ENCODE results near the gene SYNGR4.
A peak's percentile ranks its signal among the peaks of the same experiment; 100 is the strongest.

The SYNGR4 gene

GRCh38 chr19:48330012-48330681 lies 34.0 kb upstream of the SYNGR4 start:
- no peak overlapping the region for H3K27ac ChIP-seq (ENCODE audit: low read length)
- WGBS (ENCODE audit: insufficient coverage, insufficient read length), result no CpG with 5 or more reads among the region's 41 CpGs
- DNase-seq (ENCODE audit: low read depth, low spot score), result no peak
- H3K27me3 ChIP-seq (ENCODE audit: control insufficient read depth, insufficient read depth, low read length), result no peaks in the 10 kb centered on the region
- peaks cover 3% of the 10 kb centered on the region; the same call in 1 of the 2 replicates for H3K4me1 ChIP-seq (ENCODE audit: control insufficient read depth, insufficient read depth, low read length)
- no peaks in the 10 kb centered on the region for H3K9me3 ChIP-seq (ENCODE audit: control insufficient read depth, insufficient read depth, low read length)
- peak overlapping the region; percentile 31; the same call in 1 of the 2 replicates for H3K4me3 ChIP-seq (ENCODE audit: low read length)
- no peaks in the 10 kb centered on the region for H3K36me3 ChIP-seq (ENCODE audit: control insufficient read depth, insufficient read depth, low read length)

GRCh38 chr19:48332351-48332661 lies 31.9 kb upstream of the SYNGR4 start:
- H3K4me1 ChIP-seq (ENCODE audit: control insufficient read depth, insufficient read depth, low read length), result 0 out of 2 replicates have a peak, but pooled peaks cover 1% of the 10 kb centered on the region
- no CpG with 5 or more reads among the region's 6 CpGs for WGBS (ENCODE audit: insufficient coverage, insufficient read length)
- DNase-seq (ENCODE audit: low read depth, low spot score), result no peak
- H3K27ac ChIP-seq (ENCODE audit: low read length), result no peak overlapping the region
- no peaks in the 10 kb centered on the region for H3K36me3 ChIP-seq (ENCODE audit: control insufficient read depth, insufficient read depth, low read length)
- no peaks in the 10 kb centered on the region for H3K9me3 ChIP-seq (ENCODE audit: control insufficient read depth, insufficient read depth, low read length)
- H3K27me3 ChIP-seq (ENCODE audit: control insufficient read depth, insufficient read depth, low read length), result no peaks in the 10 kb centered on the region
- no peak overlapping the region; the same call in 1 of the 2 replicates for H3K4me3 ChIP-seq (ENCODE audit: low read length)

GRCh38 chr19:48332662-48333466 lies 31.3 kb upstream of the SYNGR4 start:
- no CpG with 5 or more reads among the region's 25 CpGs for WGBS (ENCODE audit: insufficient coverage, insufficient read length)
- Histone ChIP-seq H3K4me1 (ENCODE audit: control insufficient read depth, insufficient read depth, low read length) (no peaks in the 10 kb centered on the region), H3K9me3 (ENCODE audit: control insufficient read depth, insufficient read depth, low read length) (no peaks in the 10 kb centered on the region), H3K4me3 (ENCODE audit: low read length) (peak overlapping the region; percentile 35; the same call in 1 of the 2 replicates), H3K36me3 (ENCODE audit: control insufficient read depth, insufficient read depth, low read length) (no peaks in the 10 kb centered on the region), H3K27ac (ENCODE audit: low read length) (no peak overlapping the region), H3K27me3 (ENCODE audit: control insufficient read depth, insufficient read depth, low read length) (no peaks in the 10 kb centered on the region)
- no peak for DNase-seq (ENCODE audit: low read depth, low spot score)

GRCh38 chr19:48333467-48334384 lies 30.4 kb upstream of the SYNGR4 start:
- H3K27ac ChIP-seq (ENCODE audit: low read length), result no peak overlapping the region

GRCh38 chr19:48338253-48338755 lies 25.9 kb upstream of the SYNGR4 start:
- WGBS (ENCODE audit: insufficient coverage, insufficient read length), result no CpG with 5 or more reads among the region's 14 CpGs
- no peak for DNase-seq (ENCODE audit: low read depth, low spot score)
- Histone ChIP-seq H3K9me3 (ENCODE audit: control insufficient read depth, insufficient read depth, low read length) (no peaks in the 10 kb centered on the region), H3K4me3 (ENCODE audit: low read length) (no peak overlapping the region), H3K36me3 (ENCODE audit: control insufficient read depth, insufficient read depth, low read length) (no peaks in the 10 kb centered on the region), H3K27ac (ENCODE audit: low read length) (no peak overlapping the region), H3K4me1 (ENCODE audit: control insufficient read depth, insufficient read depth, low read length) (no peaks in the 10 kb centered on the region), H3K27me3 (ENCODE audit: control insufficient read depth, insufficient read depth, low read length) (no peaks in the 10 kb centered on the region)

More at GRCh38 chr19:48333467-48334384, 30.4 kb upstream of the SYNGR4 start:
- H3K4me1 ChIP-seq (ENCODE audit: control insufficient read depth, insufficient read depth, low read length), result no peaks in the 10 kb centered on the region
- DNase-seq (ENCODE audit: low read depth, low spot score), result no peak
- peak overlapping the region; percentile 44; the same call in 1 of the 2 replicates for H3K4me3 ChIP-seq (ENCODE audit: low read length)
- H3K27me3 ChIP-seq (ENCODE audit: control insufficient read depth, insufficient read depth, low read length), result no peaks in the 10 kb centered on the region
- no peaks in the 10 kb centered on the region for H3K36me3 ChIP-seq (ENCODE audit: control insufficient read depth, insufficient read depth, low read length)
- no CpG with 5 or more reads among the region's 54 CpGs for WGBS (ENCODE audit: insufficient coverage, insufficient read length)
- H3K9me3 ChIP-seq (ENCODE audit: control insufficient read depth, insufficient read depth, low read length), result no peaks in the 10 kb centered on the region

- Histone ChIP-seq H3K27ac (ENCODE audit: low read length) (no peak overlapping the region), H3K4me1 (ENCODE audit: control insufficient read depth, insufficient read depth, low read length) (no peaks in the 10 kb centered on the region), H3K27me3 (ENCODE audit: control insufficient read depth, insufficient read depth, low read length) (no peaks in the 10 kb centered on the region), H3K36me3 (ENCODE audit: control insufficient read depth, insufficient read depth, low read length) (no peaks in the 10 kb centered on the region), H3K4me3 (ENCODE audit: low read length) (no peak overlapping the region), H3K9me3 (ENCODE audit: control insufficient read depth, insufficient read depth, low read length) (no peaks in the 10 kb centered on the region)
- WGBS (ENCODE audit: insufficient coverage, insufficient read length), result no CpG with 5 or more reads among the region's 14 CpGs
- no peak for DNase-seq (ENCODE audit: low read depth, low spot score)
These were observed 25.2 kb upstream of the SYNGR4 start for GRCh38 chr19:48338802-48339503.

GRCh38 chr19:48340995-48341394 lies 23.2 kb upstream of the SYNGR4 start:
- Histone ChIP-seq H3K27me3 (ENCODE audit: control insufficient read depth, insufficient read depth, low read length) (no peaks in the 10 kb centered on the region), H3K9me3 (ENCODE audit: control insufficient read depth, insufficient read depth, low read length) (no peaks in the 10 kb centered on the region), H3K4me3 (ENCODE audit: low read length) (no peak overlapping the region), H3K4me1 (ENCODE audit: control insufficient read depth, insufficient read depth, low read length) (no peaks in the 10 kb centered on the region), H3K36me3 (ENCODE audit: control insufficient read depth, insufficient read depth, low read length) (no peaks in the 10 kb centered on the region), H3K27ac (ENCODE audit: low read length) (no peak overlapping the region)
- no peak for DNase-seq (ENCODE audit: low read depth, low spot score)
- no CpG with 5 or more reads among the region's 11 CpGs for WGBS (ENCODE audit: insufficient coverage, insufficient read length)

- Histone ChIP-seq H3K4me3 (ENCODE audit: low read length) (no peak overlapping the region), H3K9me3 (ENCODE audit: control insufficient read depth, insufficient read depth, low read length) (no peaks in the 10 kb centered on the region), H3K4me1 (ENCODE audit: control insufficient read depth, insufficient read depth, low read length) (no peaks in the 10 kb centered on the region), H3K36me3 (ENCODE audit: control insufficient read depth, insufficient read depth, low read length) (no peaks in the 10 kb centered on the region), H3K27me3 (ENCODE audit: control insufficient read depth, insufficient read depth, low read length) (no peaks in the 10 kb centered on the region), H3K27ac (ENCODE audit: low read length) (no peak overlapping the region)
- no CpG with 5 or more reads among the region's 10 CpGs for WGBS (ENCODE audit: insufficient coverage, insufficient read length)
- DNase-seq (ENCODE audit: low read depth, low spot score), result no peak
These were observed 22.4 kb upstream of the SYNGR4 start for GRCh38 chr19:48341515-48342413.

- H3K9me3 ChIP-seq (ENCODE audit: control insufficient read depth, insufficient read depth, low read length), result no peaks in the 10 kb centered on the region
- no peak overlapping the region for H3K4me3 ChIP-seq (ENCODE audit: low read length)
- H3K27ac ChIP-seq (ENCODE audit: low read length), result no peak overlapping the region
- WGBS (ENCODE audit: insufficient coverage, insufficient read length), result no CpG with 5 or more reads among the region's 20 CpGs
- DNase-seq (ENCODE audit: low read depth, low spot score), result no peak
- no peaks in the 10 kb centered on the region for H3K27me3 ChIP-seq (ENCODE audit: control insufficient read depth, insufficient read depth, low read length)
- H3K4me1 ChIP-seq (ENCODE audit: control insufficient read depth, insufficient read depth, low read length), result no peaks in the 10 kb centered on the region
- no peaks in the 10 kb centered on the region for H3K36me3 ChIP-seq (ENCODE audit: control insufficient read depth, insufficient read depth, low read length)
These were observed 21.8 kb upstream of the SYNGR4 start for GRCh38 chr19:48342414-48342738.
